Activated CD4-positive, alpha-beta T cell treated with anti-CD3 and anti-CD28 coated beads, Interleukin-2, amount 50 U/mL, for 16 hours (primary cell): Measurements from ENCODE around the gene ELF1.
"Not testable (repeated sequence)": the region's sequence is repeated elsewhere in the genome, so short reads cannot be mapped to it uniquely, and the experiment has no call there.

Experiments used
- DNase-seq: peaks from one replicate; pipeline ENCODE4 v3.0.0-alpha.2; 2020

ELF1 gene

DNA sequence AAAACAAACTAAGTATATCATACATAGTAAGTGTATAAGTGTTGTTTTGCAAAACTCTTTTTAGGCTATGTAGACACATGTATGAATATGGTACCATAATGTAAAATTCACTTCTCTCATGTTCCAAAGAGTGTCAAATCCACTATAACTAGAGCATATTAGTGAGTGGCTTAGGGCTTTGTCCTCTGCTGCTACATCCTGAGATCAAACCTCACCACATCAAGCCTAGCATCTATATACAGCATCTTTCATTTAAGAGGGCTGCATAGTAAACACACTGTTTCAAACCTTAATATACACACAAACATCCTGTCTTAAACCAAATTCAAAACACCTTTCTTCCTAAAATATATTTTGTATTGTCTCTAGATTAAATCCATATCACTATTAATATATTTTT lies 38.7 kb downstream of the ELF1 start:
- DNase-seq, result peak; percentile 41

DNA sequence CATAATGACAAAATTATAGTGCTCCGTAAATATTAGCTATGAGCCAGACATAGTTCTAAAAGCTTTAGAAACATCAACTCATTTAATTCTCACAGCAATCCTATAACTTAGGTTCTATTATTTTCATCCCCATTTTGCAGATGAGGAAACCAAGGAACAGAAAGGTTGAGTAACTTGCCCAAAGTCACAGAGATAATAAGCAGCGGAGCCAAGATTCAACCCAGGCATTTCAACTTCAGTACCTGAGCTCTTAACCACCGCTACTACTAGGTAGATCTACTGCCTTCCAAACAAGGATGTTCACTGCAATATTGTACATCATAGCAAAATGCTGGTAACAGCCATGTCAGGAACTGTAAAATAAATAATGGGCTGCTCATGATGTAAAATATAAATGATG lies 39.9 kb downstream of the ELF1 start:
- no peak for DNase-seq

DNA sequence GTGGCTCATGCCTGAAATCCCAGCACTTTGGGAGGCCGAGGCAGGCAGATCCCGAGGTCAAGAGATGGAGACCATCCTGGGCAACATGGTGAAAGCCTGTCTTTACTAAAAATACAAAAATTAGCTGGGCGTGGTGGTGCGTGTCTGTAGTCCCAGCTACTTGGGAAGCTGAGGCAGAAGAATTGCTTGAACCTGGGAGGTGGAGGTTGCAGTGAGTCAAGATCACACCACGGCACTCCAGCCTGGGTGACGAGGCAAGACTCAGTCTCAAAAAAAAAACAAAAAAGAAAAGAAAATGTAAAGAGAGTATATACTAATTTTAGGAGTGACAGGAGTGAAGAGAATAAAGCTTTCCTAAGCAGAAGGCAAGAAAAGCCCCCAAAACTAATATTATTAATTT lies 41.0 kb downstream of the ELF1 start:
- DNase-seq, result not testable (repeated sequence)

DNA sequence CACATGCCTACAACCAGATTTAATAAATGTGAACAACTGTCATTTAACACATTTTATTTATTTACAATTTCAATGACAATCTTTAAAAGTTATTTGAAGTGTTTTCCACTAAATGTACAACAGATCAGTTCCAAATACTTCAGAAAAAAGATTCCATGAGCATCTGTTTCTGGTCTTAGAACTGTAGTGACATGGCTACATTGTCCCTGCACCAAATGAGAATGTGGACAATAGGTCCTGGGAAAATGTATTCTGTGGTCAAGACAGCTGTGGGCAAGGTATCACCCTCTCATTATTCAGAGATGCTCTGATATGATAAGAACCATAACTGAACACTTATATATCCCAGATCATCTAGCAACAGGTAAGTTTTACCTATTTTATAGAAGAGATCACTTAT lies 43.7 kb downstream of the ELF1 start:
- no peak for DNase-seq

DNA sequence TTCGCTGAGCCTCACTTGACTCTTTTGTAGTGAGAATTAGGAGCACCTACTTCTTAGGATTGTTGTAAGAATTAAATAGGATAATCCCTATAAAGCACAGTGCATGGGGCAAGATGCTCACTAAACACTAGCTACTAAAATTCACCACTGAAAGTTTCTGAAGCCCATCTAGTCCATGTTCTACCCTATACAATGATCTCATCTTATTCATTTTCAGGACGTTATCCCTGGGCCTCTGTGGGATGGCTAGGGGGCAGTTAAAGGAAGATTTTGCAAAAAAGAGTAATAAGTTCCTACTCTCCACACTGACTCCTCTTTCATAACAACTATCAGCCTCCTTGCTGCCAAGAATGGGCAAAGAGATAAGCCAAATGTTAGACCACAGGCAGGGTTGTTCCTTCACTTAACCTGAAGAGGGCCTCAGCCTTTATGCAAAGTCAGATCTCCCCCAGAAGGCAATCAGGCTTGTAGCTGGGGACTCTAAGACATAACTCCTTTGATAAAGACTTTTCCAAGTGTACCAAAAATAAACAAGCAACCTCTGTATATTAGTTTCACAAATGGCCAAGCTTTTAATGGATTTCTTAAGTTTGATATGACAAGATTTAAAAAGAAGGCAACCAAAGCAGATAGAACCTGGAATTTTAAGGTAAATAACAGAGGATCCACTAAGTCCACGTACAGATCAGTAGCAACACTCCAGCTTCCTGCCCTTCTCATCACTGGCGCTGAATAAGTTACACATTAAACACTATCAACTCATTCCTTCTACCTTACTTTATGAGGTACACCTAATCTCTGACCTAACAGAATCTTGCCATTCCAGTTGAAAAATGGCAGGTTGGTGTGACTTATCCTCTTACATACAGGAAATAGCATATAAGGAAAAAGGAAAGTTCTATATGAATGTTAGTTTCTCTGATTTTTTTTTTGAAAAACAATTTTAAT lies 44.4 kb downstream of the ELF1 start:
- peak; percentile 71 for DNase-seq

DNA sequence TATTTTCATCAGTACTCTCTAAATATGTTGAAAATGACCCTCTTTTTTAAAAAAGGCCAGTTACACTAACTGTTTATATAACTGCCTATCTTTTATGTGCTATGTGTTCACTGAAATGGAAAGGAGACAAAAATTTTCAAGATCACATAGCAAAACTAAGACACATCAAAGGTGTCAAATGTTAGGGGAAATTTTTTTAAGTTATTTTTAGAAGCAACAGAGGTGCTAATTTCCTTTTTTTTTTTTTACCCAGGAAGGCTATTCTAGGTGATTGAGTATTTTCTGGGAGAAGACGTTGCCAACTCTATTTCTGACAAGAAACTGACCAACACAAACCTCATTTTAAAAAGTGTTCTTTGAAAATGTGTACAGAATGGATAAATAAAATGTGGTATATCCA lies 45.7 kb downstream of the ELF1 start:
- DNase-seq, result no peak

DNA sequence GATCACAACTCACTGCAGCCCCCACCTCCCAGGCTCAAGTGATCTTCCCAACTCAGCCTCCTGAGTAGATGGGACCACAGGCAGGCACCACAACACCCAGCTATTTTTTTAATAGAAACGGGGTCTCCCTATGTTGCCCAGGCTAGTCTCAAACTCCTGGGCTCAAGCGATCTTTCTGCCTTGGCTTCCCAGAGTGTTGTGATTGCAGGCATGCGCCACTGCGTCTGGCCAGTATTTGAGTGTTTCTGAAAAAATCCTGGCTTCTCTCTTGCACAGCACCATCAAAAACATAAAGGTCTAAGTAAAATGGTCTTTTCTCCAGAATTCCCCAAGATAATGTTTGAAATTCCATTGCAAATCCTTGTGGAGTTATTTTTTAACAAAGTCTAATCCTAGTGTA lies 47.8 kb downstream of the ELF1 start:
- no peak for DNase-seq

DNA sequence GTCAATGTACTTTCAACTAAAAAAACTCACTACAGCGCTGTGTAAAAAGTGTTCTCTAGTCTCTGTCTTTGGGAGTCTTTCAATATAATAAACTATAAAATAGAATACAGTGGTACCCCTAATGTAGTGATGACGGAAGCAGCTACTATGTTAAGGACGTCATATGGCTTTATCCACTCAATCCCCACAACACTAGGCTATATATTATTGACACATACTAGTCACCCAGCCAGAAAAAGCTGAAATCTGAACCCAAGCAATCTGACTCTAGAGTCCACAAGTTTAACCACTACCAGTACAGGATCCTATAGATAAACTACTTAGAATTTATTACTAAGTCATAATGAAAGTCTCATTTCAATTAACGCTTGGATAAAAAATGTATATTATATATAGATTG lies 48.3 kb downstream of the ELF1 start:
- no peak for DNase-seq

DNA sequence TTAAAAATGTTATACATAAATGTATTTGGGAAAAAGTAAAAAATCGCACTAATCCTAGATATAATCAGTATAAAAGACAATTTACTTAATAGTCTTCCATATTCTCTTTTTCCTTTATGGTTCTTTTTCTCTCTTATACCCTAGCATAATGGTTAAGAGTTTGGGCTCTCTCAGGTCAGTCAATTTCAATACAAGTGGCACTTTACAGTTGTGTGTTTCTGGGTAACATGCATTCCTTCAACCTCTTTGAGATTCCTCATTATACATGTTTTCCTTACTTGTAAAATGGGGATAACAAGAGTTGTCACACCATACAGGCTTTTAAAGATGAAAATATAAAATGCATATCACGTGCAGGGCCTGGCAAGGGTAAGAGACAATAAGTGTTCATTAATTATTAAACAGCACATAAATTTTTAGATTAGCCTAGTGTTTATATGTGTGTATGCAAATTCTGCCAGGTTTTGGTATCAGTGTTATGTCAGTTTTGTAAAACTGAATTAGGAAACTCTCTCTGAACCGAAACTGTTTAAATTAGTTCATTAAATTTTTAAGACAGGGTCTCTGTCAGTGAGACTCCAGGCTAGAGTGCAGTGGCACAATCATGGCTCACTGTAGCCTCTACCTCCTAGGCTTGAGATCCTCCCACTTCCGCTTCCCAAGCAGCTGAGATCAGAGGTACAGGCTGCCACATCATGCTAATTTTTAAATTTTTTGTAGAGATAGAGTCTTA lies 49.8 kb downstream of the ELF1 start:
- no peak for DNase-seq

DNA sequence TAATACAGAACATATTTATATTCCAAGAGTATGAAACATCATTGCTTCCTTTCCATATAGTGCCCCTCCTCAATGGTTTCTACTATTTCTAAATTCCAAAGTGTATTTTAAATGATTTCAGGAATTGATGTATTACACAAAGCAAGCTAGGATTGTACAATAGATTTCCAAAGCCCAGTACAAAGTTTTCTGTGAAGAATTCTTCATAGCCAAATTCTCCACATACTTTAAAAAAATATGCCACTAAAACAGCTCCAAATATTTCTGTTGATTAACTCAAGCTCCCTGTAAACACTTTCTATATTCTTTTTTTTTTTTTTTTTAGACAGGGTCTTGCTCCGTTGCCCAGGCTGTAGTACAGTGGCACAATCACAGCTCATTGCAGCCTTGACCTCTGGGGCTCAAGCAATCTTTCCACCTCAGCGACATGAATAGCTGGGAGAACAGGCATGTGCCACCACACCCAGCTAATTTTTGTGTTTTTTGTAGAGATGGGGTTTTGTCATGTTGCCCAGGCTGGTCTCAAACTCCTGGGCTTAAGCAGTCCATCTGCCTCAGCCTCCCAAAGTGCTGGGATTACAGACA lies 50.6 kb downstream of the ELF1 start:
- no peak for DNase-seq

DNA sequence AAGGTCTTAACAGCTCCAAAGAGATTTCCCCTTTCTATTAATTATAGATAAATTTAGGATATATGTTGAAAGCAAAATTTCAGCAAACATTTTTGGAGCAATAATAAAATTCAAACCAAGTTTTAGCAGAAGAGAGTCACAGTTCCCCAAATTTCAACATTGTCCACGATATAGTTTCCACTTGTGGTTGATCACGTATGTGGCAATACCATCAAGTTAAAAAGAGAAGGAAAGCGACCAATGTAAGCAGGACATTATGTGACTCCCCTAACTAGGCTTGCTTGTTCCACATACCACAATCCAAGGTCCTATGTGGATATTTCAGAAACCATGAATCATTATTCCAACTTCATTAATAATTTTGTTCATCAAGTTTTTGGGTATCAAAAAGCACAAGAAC lies 52.8 kb downstream of the ELF1 start:
- no peak for DNase-seq

DNA sequence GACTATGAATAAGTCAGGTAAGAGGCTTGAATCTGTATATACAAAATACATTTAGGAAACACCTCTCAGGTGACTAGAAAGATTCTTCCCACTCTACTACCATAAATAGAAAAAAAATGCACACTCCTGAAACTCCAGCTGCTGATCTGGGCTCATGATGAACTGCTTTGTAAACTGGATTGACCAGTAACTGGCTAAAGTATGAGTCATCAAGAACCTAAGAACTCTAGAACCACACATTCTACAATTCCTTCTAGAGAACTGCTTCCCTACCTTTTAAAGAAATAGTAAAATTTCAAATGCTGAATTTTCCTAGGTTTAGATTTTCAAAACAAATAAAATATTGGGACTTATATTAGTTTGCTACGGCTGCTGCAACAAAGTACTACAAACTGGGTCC lies 55.2 kb downstream of the ELF1 start:
- peak; percentile 11 for DNase-seq

DNA sequence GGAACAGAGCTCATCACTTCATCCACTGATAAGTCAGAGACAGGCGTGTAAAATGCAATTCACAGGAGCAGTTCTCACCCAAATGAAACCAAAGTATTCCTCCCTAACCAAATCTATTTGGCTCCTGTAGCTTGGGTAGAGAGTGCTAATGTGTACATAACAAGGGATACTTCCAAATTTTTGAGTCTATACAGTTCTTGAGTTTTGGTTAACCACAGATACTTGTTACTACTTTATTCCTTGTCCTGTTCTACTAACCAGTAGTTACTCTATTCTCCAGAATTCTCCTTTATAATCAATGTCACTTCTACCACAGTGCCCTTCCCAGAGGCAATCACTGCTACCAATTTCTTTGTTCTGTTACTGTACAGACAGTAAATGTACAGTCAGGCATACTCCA lies 57.3 kb downstream of the ELF1 start:
- DNase-seq, result no peak

DNA sequence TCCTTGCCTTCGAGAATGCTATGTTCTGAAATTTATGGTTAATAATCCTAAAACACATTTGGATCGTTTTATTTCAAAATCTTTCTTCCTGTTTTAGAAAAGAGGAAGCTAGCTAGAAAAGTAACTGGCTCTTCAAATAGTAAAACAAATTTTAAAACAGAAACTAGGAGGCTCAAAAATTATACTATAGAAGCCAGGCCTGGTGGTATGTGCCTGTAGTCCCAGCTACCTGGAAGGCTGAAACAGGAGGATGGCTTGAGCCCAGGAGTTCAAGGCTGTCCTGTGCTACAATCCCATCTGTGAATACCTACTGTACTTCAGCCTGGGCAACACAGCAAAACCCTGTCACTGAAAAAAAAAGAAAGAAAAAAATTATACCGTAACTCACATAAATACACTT lies 57.9 kb downstream of the ELF1 start:
- no peak for DNase-seq

DNA sequence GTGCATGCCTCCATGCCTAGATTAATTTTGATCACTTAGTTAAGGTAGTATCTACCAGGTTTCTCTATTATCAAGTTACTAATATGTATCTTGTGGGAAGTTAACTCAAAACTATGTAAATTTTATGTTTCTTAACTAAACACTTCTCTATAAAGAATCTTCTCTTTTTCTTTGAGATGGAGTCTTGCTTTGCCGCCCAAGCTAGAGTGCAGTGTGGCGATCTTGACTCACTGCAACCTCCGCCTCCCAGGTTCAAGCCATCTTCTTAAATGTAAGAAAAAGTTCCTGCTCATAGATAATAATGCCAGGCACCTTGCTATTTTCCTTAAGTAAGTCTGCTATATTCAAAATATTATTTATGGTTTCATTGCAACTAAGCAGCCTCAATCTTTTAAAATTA lies 58.4 kb downstream of the ELF1 start:
- DNase-seq, result no peak

DNA sequence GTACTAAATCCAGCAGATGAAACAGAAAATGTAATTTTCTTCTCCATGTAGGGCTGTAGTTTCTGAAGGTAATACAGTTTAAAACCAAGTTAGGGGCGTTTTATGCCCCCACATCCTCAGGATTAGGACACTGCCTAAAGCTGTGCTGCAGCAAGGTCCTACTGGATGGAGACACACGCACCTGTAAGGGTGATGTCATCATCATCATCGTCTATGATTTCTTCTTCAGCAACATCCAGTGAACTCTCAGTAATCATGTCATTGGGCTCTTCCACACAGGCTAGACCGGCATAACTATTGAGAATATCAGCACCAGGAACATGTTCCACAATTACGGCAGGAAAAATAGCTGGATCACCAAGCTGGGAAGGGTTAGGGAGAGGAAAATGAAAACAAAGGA lies 60.5 kb downstream of the ELF1 start:
- DNase-seq, result no peak

DNA sequence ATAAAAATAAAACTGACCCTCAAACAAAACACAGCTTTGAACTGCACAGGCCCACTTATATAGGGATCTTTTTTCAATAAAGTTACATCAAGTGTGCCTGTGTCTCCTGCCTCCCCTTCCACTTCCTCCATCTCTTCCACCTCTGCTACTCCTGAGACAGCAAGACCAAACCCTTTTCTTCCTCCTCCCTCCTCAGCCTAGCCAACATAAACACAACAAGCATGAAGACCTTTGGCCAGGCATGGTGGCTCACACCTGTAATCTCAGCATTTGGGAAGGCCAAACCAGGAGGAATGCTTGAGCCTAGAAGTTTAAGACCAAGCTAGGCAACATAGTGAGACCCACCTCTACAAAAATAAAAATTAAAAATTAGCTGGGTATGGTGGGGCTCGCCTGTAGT lies 72.6 kb downstream of the ELF1 start:
- DNase-seq, result no peak

DNA sequence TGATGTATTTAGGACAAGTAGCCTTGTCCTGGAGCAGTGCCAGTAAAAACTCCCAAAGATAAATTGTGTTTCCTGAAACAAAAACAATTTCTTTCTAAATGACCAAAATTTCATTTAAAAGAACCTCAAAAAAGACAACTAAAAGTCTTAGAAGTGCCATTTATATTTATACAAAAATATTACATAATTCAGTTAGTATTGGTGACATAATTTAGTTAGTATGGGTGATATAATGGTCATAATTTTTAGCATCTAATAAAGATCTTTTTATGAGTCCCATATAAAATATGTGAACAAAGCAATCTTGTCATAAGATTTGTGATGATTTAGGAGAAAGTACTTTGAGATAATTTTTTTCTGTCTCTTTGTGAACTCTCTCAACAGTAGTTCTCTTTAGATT lies 76.0 kb downstream of the ELF1 start:
- DNase-seq, result no peak

DNA sequence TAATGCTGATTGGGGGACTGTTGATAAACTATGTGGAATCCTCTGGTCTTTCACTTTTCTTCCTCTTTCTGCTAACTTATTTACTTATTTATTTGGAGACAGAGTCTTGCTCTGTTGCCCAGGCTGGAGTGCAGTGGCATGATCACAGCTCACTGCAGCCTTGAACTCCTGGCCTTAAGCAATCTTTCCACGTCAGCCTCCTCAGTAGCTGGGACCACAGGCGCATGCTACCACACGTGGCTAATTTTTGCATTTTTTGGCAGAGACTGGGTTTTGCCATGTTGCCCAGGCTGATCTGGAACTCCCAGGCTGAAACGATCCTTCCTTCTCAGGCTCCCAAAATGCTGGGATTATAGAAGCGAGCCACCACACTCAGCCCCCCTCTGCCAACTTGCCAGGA lies 77.5 kb downstream of the ELF1 start:
- no peak for DNase-seq

DNA sequence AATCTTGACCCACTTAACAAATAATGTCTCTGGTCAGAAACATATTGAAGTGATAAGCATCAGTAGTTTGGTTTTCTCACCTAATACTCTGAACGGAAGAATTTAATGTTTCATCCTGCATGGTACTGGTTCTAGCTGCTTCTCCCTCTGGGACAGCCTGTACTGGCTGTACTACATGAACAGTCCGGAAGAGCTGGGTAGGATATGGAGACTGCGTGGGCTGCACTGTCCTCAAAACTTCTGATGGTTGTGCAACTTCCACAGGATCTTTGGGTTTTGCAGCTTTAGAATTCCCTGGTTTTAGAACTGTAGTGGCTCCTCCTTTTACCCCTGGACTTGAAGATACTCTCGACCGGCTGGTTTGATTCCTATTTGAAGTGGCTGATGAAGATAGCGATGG lies 78.3 kb downstream of the ELF1 start:
- DNase-seq, result no peak

DNA sequence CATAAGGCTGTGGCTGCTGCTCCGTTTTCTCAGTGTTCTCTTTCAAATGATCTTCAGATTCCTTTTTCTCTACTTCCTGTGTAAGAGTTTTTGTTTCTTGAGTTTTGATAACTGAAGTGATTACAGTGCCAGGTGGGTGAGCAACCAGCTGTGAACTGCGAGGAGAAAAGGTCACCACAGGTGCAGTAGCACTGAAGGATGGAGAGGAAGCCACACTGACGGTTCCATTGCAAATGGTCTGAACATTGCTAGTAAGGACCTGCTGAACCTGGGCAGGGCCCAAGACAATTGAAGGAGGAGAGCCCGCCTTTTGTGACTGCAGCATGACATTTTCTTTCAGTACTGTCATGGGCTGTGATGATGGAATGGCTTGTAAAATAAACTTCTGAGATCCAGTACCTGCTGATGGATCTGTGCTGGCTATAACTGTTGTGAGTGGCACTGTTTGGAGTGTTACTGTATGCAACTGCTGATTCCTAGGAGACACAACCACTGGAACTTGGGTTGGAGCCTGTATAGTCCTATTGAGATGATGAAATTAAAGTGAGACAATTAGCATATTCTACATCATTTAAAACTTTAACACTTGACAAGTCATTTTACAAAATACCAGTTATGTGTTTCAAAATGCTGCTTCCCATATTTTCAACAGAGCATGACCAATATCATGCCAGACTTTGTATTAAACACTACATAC lies 85.5 kb downstream of the ELF1 start:
- DNase-seq, result no peak

DNA sequence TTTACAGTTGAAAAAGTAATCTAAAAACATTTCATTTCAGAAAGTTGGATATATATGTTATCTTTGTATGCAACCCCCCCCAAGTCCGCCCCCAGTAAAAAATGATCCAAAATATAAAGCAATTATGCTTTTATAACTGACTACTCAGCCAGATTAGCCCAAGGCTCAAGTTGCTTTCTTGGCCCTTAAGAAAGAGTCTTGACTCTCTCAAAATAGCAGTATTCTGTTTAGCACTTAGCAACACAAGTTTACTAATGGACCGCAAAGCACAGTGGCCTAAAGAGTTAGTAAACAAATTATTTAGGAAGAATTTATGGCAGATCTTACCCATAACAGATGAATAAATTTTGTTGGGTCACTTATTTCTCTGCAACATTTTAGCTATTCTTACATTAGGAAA lies 86.9 kb downstream of the ELF1 start:
- no peak for DNase-seq

DNA sequence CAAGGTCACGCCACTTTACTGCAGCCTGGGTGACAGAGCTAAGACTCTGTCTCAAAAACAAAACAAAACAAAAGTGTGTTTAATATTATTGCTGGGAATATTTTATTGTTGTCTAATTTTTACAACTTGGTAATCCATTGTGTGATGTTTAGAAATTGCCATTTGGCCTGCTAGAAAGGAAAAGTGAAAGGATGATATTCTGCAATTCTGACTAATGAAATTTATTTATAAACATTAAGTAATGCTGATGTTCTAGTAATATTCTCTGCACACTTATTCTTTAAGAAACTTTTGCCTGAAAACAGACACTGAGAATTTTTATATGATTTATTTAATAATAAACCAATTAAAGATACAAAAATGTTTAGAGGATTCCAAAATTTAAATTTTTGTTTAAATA lies 87.4 kb downstream of the ELF1 start:
- DNase-seq, result no peak
